KBM-7 (cell line): Measurements from ENCODE around the gene ACTMAP.
"Not testable (repeated sequence)": the region's sequence is repeated elsewhere in the genome, so short reads cannot be mapped to it uniquely, and the experiment has no call there.

Source experiments
- DNase-seq: peaks from one replicate; pipeline ENCODE4 v3.0.0-alpha.2; 2015
- in situ Hi-C: fragments of 300-500 bp; cut with MboI; formaldehyde crosslinking; loops from 2 replicates; pipeline ENCODE4 v1.14.3; 2020; ENCODE audit warnings: low sequenced_read_pairs, low pct_unique_long_range_greater_than_20kb, mixed read lengths

Gene ACTMAP

GRCh38 chr19:40750058-40750873, at the start of gene ACTMAP:
Gene ACTMAP, minus strand, starts transcription at chr19:40750477. Its CDS starts 674 bp downstream, at chr19:40749803.
- in situ Hi-C loops, result no loop called here
- peak; percentile 100 for DNase-seq

- DNase-seq, result no peak
- in situ Hi-C loops, result no loop called here
Measured at GRCh38 chr19:40799558-40800338, 49.5 kb upstream of the ACTMAP start.

- peak; percentile 100 for DNase-seq
- in situ Hi-C loops, result no loop called here
Measured at GRCh38 chr19:40798683-40799557, 48.6 kb upstream of the ACTMAP start, which contains the start of gene EGLN2. Gene EGLN2, plus strand, starts transcription at chr19:40799191. Its CDS starts 1,382 bp downstream, at chr19:40800573.

- in situ Hi-C loops, result no loop called here
- peak; percentile 84 for DNase-seq
Measured at GRCh38 chr19:40797963-40798682, 47.8 kb upstream of the ACTMAP start.

- in situ Hi-C loops, result no loop called here
- DNase-seq, result no peak
Measured at GRCh38 chr19:40797166-40797962, 47.1 kb upstream of the ACTMAP start.

GRCh38 chr19:40791996-40792395, 41.7 kb upstream of the ACTMAP start:
- no peak for DNase-seq
- in situ Hi-C loops, result no loop called here

- no peak for DNase-seq
- in situ Hi-C loops, result no loop called here
Measured at GRCh38 chr19:40791349-40791748, 41.1 kb upstream of the ACTMAP start.

- DNase-seq, result no peak
- in situ Hi-C loops, result no loop called here
Measured at GRCh38 chr19:40786060-40787037, 36.1 kb upstream of the ACTMAP start.

GRCh38 chr19:40785526-40785925, 35.2 kb upstream of the ACTMAP start:
- no peak for DNase-seq
- in situ Hi-C loops, result no loop called here

GRCh38 chr19:40784146-40784545, 33.9 kb upstream of the ACTMAP start:
- in situ Hi-C loops, DNase-seq: not testable (repeated sequence)

- in situ Hi-C loops, result no loop called here
- no peak for DNase-seq
Measured at GRCh38 chr19:40783711-40784110, 33.4 kb upstream of the ACTMAP start.

- DNase-seq, result no peak
- in situ Hi-C loops, result no loop called here
Measured at GRCh38 chr19:40781140-40781539, 30.9 kb upstream of the ACTMAP start.

- in situ Hi-C loops, result no loop called here
- no peak for DNase-seq
Measured at GRCh38 chr19:40780582-40780981, 30.3 kb upstream of the ACTMAP start.

GRCh38 chr19:40778706-40779284, 28.5 kb upstream of the ACTMAP start:
- no peak for DNase-seq
- in situ Hi-C loops, result no loop called here

GRCh38 chr19:40777937-40778705, 27.8 kb upstream of the ACTMAP start, which contains the start of gene RAB4B:
Gene RAB4B, plus strand, starts transcription at chr19:40778247. Its CDS starts 129 bp downstream, at chr19:40778376.
- in situ Hi-C loops, result no loop called here
- peak; percentile 100 for DNase-seq

- no peak for DNase-seq
- in situ Hi-C loops, result no loop called here
Measured at GRCh38 chr19:40777645-40777936, 27.3 kb upstream of the ACTMAP start.
